ENCODE measurements around the gene ME3.
"Not testable (repeated sequence)": the region's sequence is repeated elsewhere in the genome, so short reads cannot be mapped to it uniquely, and the experiment has no call there.

The ME3 gene

GRCh38 chr11:86660736-86661135, 11.7 kb downstream of the ME3 start:
- H3K4me1 ChIP-seq (ENCODE audit: control insufficient read depth, low read depth, low read length) = peaks cover under 1% of the 10 kb centered on the region
- H3K36me3 ChIP-seq (ENCODE audit: control insufficient read depth, low read depth, low read length) = no peaks in the 10 kb centered on the region
- H3K4me3 ChIP-seq (ENCODE audit: low read length) = no peak overlapping the region
- no peak overlapping the region for H3K9ac ChIP-seq (ENCODE audit: low read length)
- H3K27me3 ChIP-seq (ENCODE audit: control insufficient read depth, insufficient read depth, low read length) = no peaks in the 10 kb centered on the region
- no peak overlapping the region for H3K27ac ChIP-seq (ENCODE audit: low read length)
- no peaks in the 10 kb centered on the region for H3K9me3 ChIP-seq (ENCODE audit: control insufficient read depth, low read depth, low read length)

- Histone ChIP-seq H3K4me3 (ENCODE audit: low read length) (no peak overlapping the region), H3K9ac (ENCODE audit: low read length) (no peak overlapping the region), H3K9me3 (ENCODE audit: control insufficient read depth, low read depth, low read length) (no peaks in the 10 kb centered on the region), H3K27me3 (ENCODE audit: control insufficient read depth, insufficient read depth, low read length) (no peaks in the 10 kb centered on the region), H3K4me1 (ENCODE audit: control insufficient read depth, low read depth, low read length) (no peaks in the 10 kb centered on the region), H3K36me3 (ENCODE audit: control insufficient read depth, low read depth, low read length) (no peaks in the 10 kb centered on the region), H3K27ac (ENCODE audit: low read length) (no peak overlapping the region)
Measured at GRCh38 chr11:86660088-86660487, 12.3 kb downstream of the ME3 start.

GRCh38 chr11:86658534-86658933, 13.9 kb downstream of the ME3 start:
- no peaks in the 10 kb centered on the region for H3K4me1 ChIP-seq (ENCODE audit: control insufficient read depth, low read depth, low read length)
- H3K9ac ChIP-seq (ENCODE audit: low read length) = no peak overlapping the region
- H3K27ac ChIP-seq (ENCODE audit: low read length) = no peak overlapping the region
- H3K27me3 ChIP-seq (ENCODE audit: control insufficient read depth, insufficient read depth, low read length) = no peaks in the 10 kb centered on the region
- no peaks in the 10 kb centered on the region for H3K9me3 ChIP-seq (ENCODE audit: control insufficient read depth, low read depth, low read length)
- no peak overlapping the region for H3K4me3 ChIP-seq (ENCODE audit: low read length)
- H3K36me3 ChIP-seq (ENCODE audit: control insufficient read depth, low read depth, low read length) = no peaks in the 10 kb centered on the region

GRCh38 chr11:86645212-86645611, 27.2 kb downstream of the ME3 start:
- H3K9ac ChIP-seq (ENCODE audit: low read length); H3K27me3 ChIP-seq (ENCODE audit: control insufficient read depth, insufficient read depth, low read length); H3K4me3 ChIP-seq (ENCODE audit: low read length); H3K27ac ChIP-seq (ENCODE audit: low read length); H3K4me1 ChIP-seq (ENCODE audit: control insufficient read depth, low read depth, low read length); H3K36me3 ChIP-seq (ENCODE audit: control insufficient read depth, low read depth, low read length); H3K9me3 ChIP-seq (ENCODE audit: control insufficient read depth, low read depth, low read length): not testable (repeated sequence)

GRCh38 chr11:86644291-86644690, 28.1 kb downstream of the ME3 start:
- Histone ChIP-seq H3K27ac (ENCODE audit: low read length) (no peak overlapping the region), H3K4me3 (ENCODE audit: low read length) (no peak overlapping the region), H3K9me3 (ENCODE audit: control insufficient read depth, low read depth, low read length) (no peaks in the 10 kb centered on the region), H3K27me3 (ENCODE audit: control insufficient read depth, insufficient read depth, low read length) (no peaks in the 10 kb centered on the region), H3K4me1 (ENCODE audit: control insufficient read depth, low read depth, low read length) (no peaks in the 10 kb centered on the region), H3K9ac (ENCODE audit: low read length) (no peak overlapping the region), H3K36me3 (ENCODE audit: control insufficient read depth, low read depth, low read length) (no peaks in the 10 kb centered on the region)

GRCh38 chr11:86641537-86642261, 30.7 kb downstream of the ME3 start:
- no peak overlapping the region for H3K27ac ChIP-seq (ENCODE audit: low read length)
- no peaks in the 10 kb centered on the region for H3K4me1 ChIP-seq (ENCODE audit: control insufficient read depth, low read depth, low read length)
- H3K27me3 ChIP-seq (ENCODE audit: control insufficient read depth, insufficient read depth, low read length) = no peaks in the 10 kb centered on the region

GRCh38 chr11:86639137-86639536, 33.3 kb downstream of the ME3 start:
- H3K27me3 ChIP-seq (ENCODE audit: control insufficient read depth, insufficient read depth, low read length) = no peaks in the 10 kb centered on the region
- H3K27ac ChIP-seq (ENCODE audit: low read length) = no peak overlapping the region
- no peaks in the 10 kb centered on the region for H3K36me3 ChIP-seq (ENCODE audit: control insufficient read depth, low read depth, low read length)
- H3K4me1 ChIP-seq (ENCODE audit: control insufficient read depth, low read depth, low read length) = no peaks in the 10 kb centered on the region
- no peaks in the 10 kb centered on the region for H3K9me3 ChIP-seq (ENCODE audit: control insufficient read depth, low read depth, low read length)
- H3K9ac ChIP-seq (ENCODE audit: low read length) = no peak overlapping the region
- H3K4me3 ChIP-seq (ENCODE audit: low read length) = no peak overlapping the region

More at GRCh38 chr11:86641537-86642261, 30.7 kb downstream of the ME3 start:
- Histone ChIP-seq H3K36me3 (ENCODE audit: control insufficient read depth, low read depth, low read length) (no peaks in the 10 kb centered on the region), H3K9me3 (ENCODE audit: control insufficient read depth, low read depth, low read length) (no peaks in the 10 kb centered on the region), H3K9ac (ENCODE audit: low read length) (no peak overlapping the region), H3K4me3 (ENCODE audit: low read length) (no peak overlapping the region)

- H3K27ac ChIP-seq (ENCODE audit: low read length) = no peak overlapping the region
Measured at GRCh38 chr11:86638673-86639072, 33.7 kb downstream of the ME3 start.

GRCh38 chr11:86637988-86638387, 34.4 kb downstream of the ME3 start:
- H3K9ac ChIP-seq (ENCODE audit: low read length) = no peak overlapping the region
- H3K4me3 ChIP-seq (ENCODE audit: low read length) = no peak overlapping the region
- no peaks in the 10 kb centered on the region for H3K27me3 ChIP-seq (ENCODE audit: control insufficient read depth, insufficient read depth, low read length)
- H3K4me1 ChIP-seq (ENCODE audit: control insufficient read depth, low read depth, low read length) = no peaks in the 10 kb centered on the region
- H3K36me3 ChIP-seq (ENCODE audit: control insufficient read depth, low read depth, low read length) = no peaks in the 10 kb centered on the region
- no peaks in the 10 kb centered on the region for H3K9me3 ChIP-seq (ENCODE audit: control insufficient read depth, low read depth, low read length)
- no peak overlapping the region for H3K27ac ChIP-seq (ENCODE audit: low read length)

More at GRCh38 chr11:86638673-86639072, 33.7 kb downstream of the ME3 start:
- Histone ChIP-seq H3K9ac (ENCODE audit: low read length) (no peak overlapping the region), H3K27me3 (ENCODE audit: control insufficient read depth, insufficient read depth, low read length) (no peaks in the 10 kb centered on the region), H3K36me3 (ENCODE audit: control insufficient read depth, low read depth, low read length) (no peaks in the 10 kb centered on the region), H3K4me3 (ENCODE audit: low read length) (no peak overlapping the region), H3K9me3 (ENCODE audit: control insufficient read depth, low read depth, low read length) (no peaks in the 10 kb centered on the region), H3K4me1 (ENCODE audit: control insufficient read depth, low read depth, low read length) (no peaks in the 10 kb centered on the region)

GRCh38 chr11:86636275-86636674, 36.1 kb downstream of the ME3 start:
- Histone ChIP-seq H3K4me3 (ENCODE audit: low read length) (no peak overlapping the region), H3K9me3 (ENCODE audit: control insufficient read depth, low read depth, low read length) (no peaks in the 10 kb centered on the region), H3K27ac (ENCODE audit: low read length) (no peak overlapping the region), H3K4me1 (ENCODE audit: control insufficient read depth, low read depth, low read length) (no peaks in the 10 kb centered on the region), H3K36me3 (ENCODE audit: control insufficient read depth, low read depth, low read length) (no peaks in the 10 kb centered on the region), H3K27me3 (ENCODE audit: control insufficient read depth, insufficient read depth, low read length) (no peaks in the 10 kb centered on the region), H3K9ac (ENCODE audit: low read length) (no peak overlapping the region)

GRCh38 chr11:86632499-86633269, 39.7 kb downstream of the ME3 start:
- H3K9ac ChIP-seq (ENCODE audit: low read length) = no peak overlapping the region
- no peaks in the 10 kb centered on the region for H3K4me1 ChIP-seq (ENCODE audit: control insufficient read depth, low read depth, low read length)
- no peaks in the 10 kb centered on the region for H3K36me3 ChIP-seq (ENCODE audit: control insufficient read depth, low read depth, low read length)
- no peak overlapping the region for H3K4me3 ChIP-seq (ENCODE audit: low read length)
- no peak overlapping the region for H3K27ac ChIP-seq (ENCODE audit: low read length)
- H3K9me3 ChIP-seq (ENCODE audit: control insufficient read depth, low read depth, low read length) = no peaks in the 10 kb centered on the region
- no peaks in the 10 kb centered on the region for H3K27me3 ChIP-seq (ENCODE audit: control insufficient read depth, insufficient read depth, low read length)

Measured in iPS-18a (cell line).